BLaER1 (cell line): ENCODE results near the gene MSH5.
A peak's percentile ranks its signal among the peaks of the same experiment; 100 is the strongest.

Experiments
- H3K27ac ChIP-seq: shearing (Covaris generic); formaldehyde crosslinking; 2 replicates; pipeline ENCODE4 v1.8.1; 2022
- H3K27me3 ChIP-seq: shearing (Covaris generic); formaldehyde crosslinking; 2 replicates; pipeline ENCODE4 v1.8.1; 2022
- H3K36me3 ChIP-seq: shearing (Covaris generic); formaldehyde crosslinking; 2 replicates; pipeline ENCODE4 v1.8.1; 2022
- H3K4me1 ChIP-seq: shearing (Covaris generic); formaldehyde crosslinking; 2 replicates; pipeline ENCODE4 v1.8.1; 2022
- H3K4me2 ChIP-seq: shearing (Covaris generic); formaldehyde crosslinking; 2 replicates; pipeline ENCODE4 v1.8.1; 2022
- H3K4me3 ChIP-seq: shearing (Covaris generic); formaldehyde crosslinking; 2 replicates; pipeline ENCODE4 v1.8.1; 2022
- H3K9ac ChIP-seq: shearing (Covaris generic); formaldehyde crosslinking; 2 replicates; pipeline ENCODE4 v1.8.1; 2022
- H3K9me3 ChIP-seq: shearing (Covaris generic); formaldehyde crosslinking; 2 replicates; pipeline ENCODE4 v1.8.1; 2022
- H4K20me1 ChIP-seq: shearing (Covaris generic); formaldehyde crosslinking; 2 replicates; pipeline ENCODE4 v1.8.1; 2022
- Cebpa-rat ChIP-seq: shearing (Covaris generic); IDR thresholded peaks from 2 replicates; pipeline ENCODE4 v1.8.1; 2022

MSH5 gene

GRCh38 chr6:31721351-31722020, 18.3 kb upstream of the MSH5 start, which contains the start of gene LY6G6C:
Gene LY6G6C, minus strand, starts transcription at chr6:31721746. Its CDS starts 67 bp downstream, at chr6:31721679.
- peak within 1 kb of the TSS; percentile 99 for H3K4me2 ChIP-seq
- no peak within 1 kb of the TSS for H3K9ac ChIP-seq
- no peak within 1 kb of the TSS for H3K4me3 ChIP-seq
- H3K36me3 ChIP-seq = peaks cover 19% of the 10 kb centered on the region
- TF ChIP-seq Cebpa-rat = no peak
- peaks cover 53% of the 10 kb centered on the region for H3K4me1 ChIP-seq
- H3K27me3 ChIP-seq = no peaks in the 10 kb centered on the region
- no peaks in the 10 kb centered on the region for H3K9me3 ChIP-seq
- peak within 1 kb of the TSS; percentile 66; the same call in 1 of the 2 replicates for H3K27ac ChIP-seq
- peaks cover 23% of the 10 kb centered on the region for H4K20me1 ChIP-seq

GRCh38 chr6:31722173-31722572, 17.6 kb upstream of the MSH5 start:
- Histone ChIP-seq H3K27ac (no peak overlapping the region), H4K20me1 (peaks cover 30% of the 10 kb centered on the region), H3K4me1 (peaks cover 60% of the 10 kb centered on the region), H3K9me3 (no peaks in the 10 kb centered on the region), H3K4me3 (no peak overlapping the region), H3K9ac (no peak overlapping the region), H3K4me2 (peak overlapping the region; percentile 99; the same call in 1 of the 2 replicates), H3K36me3 (peaks cover 26% of the 10 kb centered on the region), H3K27me3 (no peaks in the 10 kb centered on the region)
- TF ChIP-seq Cebpa-rat = no peak

- peak within 1 kb of the TSS; percentile 83 for H3K27ac ChIP-seq
- H3K9ac ChIP-seq = peak within 1 kb of the TSS; percentile 55; the same call in 1 of the 2 replicates
- no peaks in the 10 kb centered on the region for H3K9me3 ChIP-seq
- no peaks in the 10 kb centered on the region for H3K27me3 ChIP-seq
- peak within 1 kb of the TSS; percentile 99 for H3K4me2 ChIP-seq
- TF ChIP-seq Cebpa-rat = peak; percentile 31; the same call in 1 of the 2 replicates
- peak within 1 kb of the TSS; percentile 56 for H3K4me3 ChIP-seq
- H4K20me1 ChIP-seq = peaks cover 39% of the 10 kb centered on the region
- H3K4me1 ChIP-seq = peaks cover 72% of the 10 kb centered on the region
- H3K36me3 ChIP-seq = peaks cover 29% of the 10 kb centered on the region
These were observed 16.4 kb upstream of the MSH5 start, which contains the start of gene MPIG6B for GRCh38 chr6:31723245-31723979. Gene MPIG6B, plus strand, starts transcription at chr6:31723373. Its CDS starts 11 bp downstream, at chr6:31723384.

GRCh38 chr6:31723980-31724691, 15.7 kb upstream of the MSH5 start:
- H3K27me3 ChIP-seq = no peaks in the 10 kb centered on the region
- peak overlapping the region; percentile 99 for H3K4me2 ChIP-seq
- TF ChIP-seq Cebpa-rat = no peak

GRCh38 chr6:31725502-31726350, 14.1 kb upstream of the MSH5 start:
- Histone ChIP-seq H3K4me1 (peaks cover 87% of the 10 kb centered on the region), H3K9ac (no peak overlapping the region), H3K9me3 (no peaks in the 10 kb centered on the region), H3K4me3 (no peak overlapping the region), H3K36me3 (peaks cover 40% of the 10 kb centered on the region), H4K20me1 (peaks cover 53% of the 10 kb centered on the region), H3K27ac (no peak overlapping the region), H3K4me2 (peak overlapping the region; percentile 99), H3K27me3 (no peaks in the 10 kb centered on the region)
- no peak for TF ChIP-seq Cebpa-rat

More at GRCh38 chr6:31723980-31724691, 15.7 kb upstream of the MSH5 start:
- Histone ChIP-seq H3K4me1 (peaks cover 79% of the 10 kb centered on the region), H3K9me3 (no peaks in the 10 kb centered on the region), H3K9ac (peak overlapping the region; percentile 55; the same call in 1 of the 2 replicates), H3K36me3 (peaks cover 34% of the 10 kb centered on the region), H3K27ac (peak overlapping the region; percentile 83), H3K4me3 (peak overlapping the region; percentile 56), H4K20me1 (peaks cover 47% of the 10 kb centered on the region)

- H3K36me3 ChIP-seq = peaks cover 54% of the 10 kb centered on the region
- H3K4me3 ChIP-seq = peak overlapping the region; percentile 11; the same call in 1 of the 2 replicates
- no peaks in the 10 kb centered on the region for H3K27me3 ChIP-seq
- peaks cover 68% of the 10 kb centered on the region for H4K20me1 ChIP-seq
- peak overlapping the region; percentile 99 for H3K4me2 ChIP-seq
- TF ChIP-seq Cebpa-rat = no peak
- H3K9me3 ChIP-seq = no peaks in the 10 kb centered on the region
- peak overlapping the region; percentile 68 for H3K9ac ChIP-seq
- peak overlapping the region; percentile 88 for H3K27ac ChIP-seq
- H3K4me1 ChIP-seq = peaks cover 90% of the 10 kb centered on the region
These were observed 12.6 kb upstream of the MSH5 start for GRCh38 chr6:31727034-31727716.

GRCh38 chr6:31727717-31728671, 11.8 kb upstream of the MSH5 start:
- TF ChIP-seq Cebpa-rat = no peak
- H3K36me3 ChIP-seq = peaks cover 62% of the 10 kb centered on the region
- no peaks in the 10 kb centered on the region for H3K9me3 ChIP-seq
- H3K4me1 ChIP-seq = peaks cover 89% of the 10 kb centered on the region
- peaks cover 74% of the 10 kb centered on the region for H4K20me1 ChIP-seq
- peak overlapping the region; percentile 94 for H3K4me3 ChIP-seq
- no peaks in the 10 kb centered on the region for H3K27me3 ChIP-seq
- peak overlapping the region; percentile 99 for H3K4me2 ChIP-seq
- peak overlapping the region; percentile 88 for H3K27ac ChIP-seq
- peak overlapping the region; percentile 89 for H3K9ac ChIP-seq
